GM18873 (cell line): ENCODE data around the gene SERTAD3.
A peak's percentile ranks its signal among the peaks of the same experiment; 100 is the strongest.
"Not testable (repeated sequence)": the region's sequence is repeated elsewhere in the genome, so short reads cannot be mapped to it uniquely, and the experiment has no call there.

Experiments
- ATAC-seq: cut with Tn5 transposase; IDR thresholded peaks from one replicate; pipeline ENCODE4 v1.9.1; 2021; ENCODE audit warnings: mild to moderate bottlenecking, moderate library complexity, moderate number of reproducible peaks; ENCODE audit not compliant: unreplicated experiment, low FRiP score

SERTAD3 gene

DNA sequence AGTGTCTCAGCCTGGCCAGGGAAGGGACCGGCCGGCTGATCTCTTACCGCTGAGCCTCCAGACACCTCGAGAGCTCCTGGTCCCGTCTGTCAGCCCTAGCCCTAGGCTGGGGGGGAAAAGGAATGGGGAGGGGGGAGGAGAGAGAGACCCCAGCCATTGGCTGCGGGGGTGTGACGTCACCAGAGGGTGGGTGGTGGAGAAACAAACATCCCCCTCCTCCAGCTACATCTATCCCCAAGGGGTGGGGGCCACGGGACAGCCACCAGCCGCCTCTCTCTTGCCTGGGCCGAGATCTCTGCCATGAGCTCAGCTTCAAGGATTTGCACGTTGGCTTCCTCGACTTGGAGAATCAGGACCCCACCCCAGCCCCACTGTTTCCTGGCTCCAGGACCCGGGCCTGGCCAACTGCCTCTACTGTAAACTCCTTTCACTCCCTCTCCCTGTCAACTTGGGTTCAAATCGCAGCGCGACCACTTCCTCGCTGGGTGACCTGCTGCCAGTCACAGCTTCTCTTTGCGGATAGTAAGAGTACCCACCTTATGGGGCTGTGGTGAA, 30.8 kb downstream of the SERTAD3 start, which contains the start of gene PRX:
TSS of gene PRX (minus strand) at position 88 of the 555 bp plus-strand sequence. CDS start 5,446 bp downstream, outside the sequence.
- ATAC-seq = no peak

GRCh38 chr19:40412866-40413265, 31.3 kb downstream of the SERTAD3 start:
- no peak for ATAC-seq

GRCh38 chr19:40411958-40412499, 32.1 kb downstream of the SERTAD3 start:
- no peak for ATAC-seq

DNA sequence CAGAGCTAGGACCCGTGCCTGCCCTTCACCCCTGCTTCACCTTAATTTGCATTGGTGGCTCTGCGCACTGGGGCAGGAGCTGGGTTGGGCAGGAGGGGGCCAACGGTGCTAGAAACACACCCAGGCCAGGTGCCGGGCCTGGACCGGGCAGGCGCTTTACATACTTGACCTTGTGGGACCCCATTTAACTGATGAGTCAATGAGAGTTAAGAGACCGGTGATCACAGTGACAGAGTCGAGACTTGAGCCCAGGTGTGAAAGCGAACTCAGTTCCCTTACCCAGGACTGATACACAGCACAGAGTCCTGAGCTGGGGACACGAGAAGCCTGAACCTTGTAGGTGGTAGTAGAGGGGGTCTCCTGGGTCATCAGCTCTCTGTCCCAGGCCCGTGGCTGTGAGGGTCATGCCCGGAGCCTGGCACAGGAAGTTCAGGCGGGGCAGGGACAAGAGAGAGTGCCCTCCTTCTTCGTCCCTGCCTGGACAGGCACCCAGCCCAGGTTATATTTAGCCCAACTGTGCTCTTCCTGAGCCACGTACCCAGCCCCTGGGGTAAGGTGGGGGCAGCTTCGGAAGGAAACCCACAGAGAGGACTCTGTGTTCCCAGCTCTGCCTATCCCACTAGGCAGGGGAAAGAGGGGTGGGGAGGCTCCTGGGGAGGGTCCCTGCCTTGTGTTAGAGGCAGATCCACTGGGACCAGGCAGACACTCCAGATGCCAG, 32.9 kb downstream of the SERTAD3 start:
- ATAC-seq = no peak

DNA sequence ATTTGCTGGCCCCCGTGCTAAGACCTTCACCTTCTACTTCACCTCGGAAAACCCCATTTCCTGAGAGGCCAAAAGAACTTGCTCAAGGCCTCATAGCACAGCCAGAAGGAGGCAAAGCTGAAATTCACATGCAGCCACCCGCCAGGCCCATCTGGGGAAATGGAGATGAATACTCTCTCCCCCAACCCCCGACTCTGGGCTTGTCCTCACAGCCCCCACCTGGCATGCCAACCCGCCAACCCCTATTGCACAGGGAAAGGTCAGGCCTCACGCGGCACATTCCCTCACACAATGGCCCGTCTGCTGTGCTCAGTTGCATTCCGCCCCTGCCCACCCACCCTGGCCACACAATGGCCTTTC, 34.1 kb downstream of the SERTAD3 start:
- no peak for ATAC-seq

DNA sequence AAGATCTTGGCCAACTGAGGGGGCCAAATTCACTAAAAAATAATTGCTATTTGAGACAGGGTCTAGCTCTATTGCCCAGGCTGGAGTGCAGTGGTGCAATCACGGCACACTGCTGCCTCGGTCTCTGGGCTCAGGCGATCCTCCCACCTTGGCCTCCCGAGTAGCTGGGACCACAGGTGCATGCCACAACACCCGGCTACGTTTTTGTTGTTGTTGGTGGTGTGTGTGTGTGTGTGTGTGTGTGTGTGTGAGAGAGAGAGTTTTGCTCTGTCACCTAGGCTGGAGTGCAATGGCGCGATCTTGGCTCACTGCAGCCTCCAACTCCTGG, 35.6 kb downstream of the SERTAD3 start:
- ATAC-seq = not testable (repeated sequence)

- ATAC-seq = no peak
Measured at GRCh38 chr19:40407714-40408597, 36.2 kb downstream of the SERTAD3 start.

DNA sequence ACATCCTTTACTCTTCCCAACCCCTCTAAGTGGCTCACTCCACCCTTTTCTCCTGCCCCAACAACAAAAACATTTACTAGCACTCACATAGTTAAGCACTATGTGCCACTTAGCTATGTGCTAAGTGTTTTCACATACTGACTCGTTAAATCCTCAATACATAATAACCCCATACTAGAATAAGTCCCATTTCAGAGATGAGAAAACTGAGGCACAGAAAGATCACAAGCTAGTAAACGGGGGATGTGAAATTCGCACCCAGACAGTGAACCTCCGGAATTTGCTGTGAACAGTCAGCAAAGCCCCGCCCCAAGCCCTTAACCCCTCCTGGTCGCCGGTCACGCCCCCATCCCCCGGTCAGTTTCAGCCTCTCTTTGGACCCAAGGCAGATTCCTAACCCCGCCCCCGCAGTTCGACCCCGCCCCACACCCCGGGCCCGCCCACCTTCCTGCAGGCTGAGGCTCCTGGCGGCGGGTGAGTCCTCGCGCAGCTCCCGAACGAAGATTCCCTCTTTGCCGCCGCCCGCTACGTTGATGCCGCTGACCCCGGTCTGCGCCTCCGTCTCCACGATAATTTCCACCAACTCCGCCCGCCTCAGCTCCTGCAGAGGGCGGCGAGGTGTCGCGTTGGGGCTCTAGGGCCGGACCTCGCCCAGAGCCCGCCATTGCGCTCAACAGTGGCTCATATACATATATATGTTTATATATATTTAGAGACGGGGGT, 40.7 kb downstream of the SERTAD3 start:
- ATAC-seq = peak; percentile 38

GRCh38 chr19:40400559-40400958, 43.6 kb downstream of the SERTAD3 start:
- no peak for ATAC-seq

DNA sequence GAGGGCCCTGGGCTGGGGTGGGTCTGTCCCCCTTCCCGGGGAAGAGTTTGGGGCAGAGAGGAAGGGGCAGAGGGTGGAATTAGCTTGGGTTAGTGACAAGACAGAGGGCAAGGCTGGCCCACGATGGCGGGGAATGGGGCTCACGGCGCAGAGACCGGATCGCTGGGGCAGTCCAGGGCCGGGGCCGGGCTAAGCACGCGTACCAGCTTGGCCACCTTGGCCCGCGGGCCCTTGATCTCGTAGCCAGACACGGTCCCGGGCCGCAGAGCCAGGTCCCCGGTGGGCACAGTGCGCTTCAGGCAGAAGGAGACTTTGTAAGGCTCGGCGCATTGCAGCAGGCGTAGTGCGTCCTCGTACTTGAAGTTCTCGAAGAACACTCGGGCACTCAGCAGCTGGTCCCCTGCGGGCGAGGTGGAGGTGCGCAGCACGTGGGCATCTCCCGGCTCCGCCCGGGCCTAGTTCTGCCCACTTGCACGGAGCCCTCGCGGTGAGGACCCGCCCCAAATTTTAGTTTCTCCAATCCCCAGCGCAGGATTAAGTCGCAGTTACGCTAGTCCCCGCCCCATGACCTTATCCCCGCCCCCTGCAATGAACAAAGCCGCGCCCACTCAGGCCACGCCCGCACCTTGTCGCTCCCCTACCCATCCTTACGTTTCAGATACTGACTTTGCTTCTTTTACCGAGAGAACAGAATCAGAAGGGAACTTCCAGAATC, 45.6 kb downstream of the SERTAD3 start:
- ATAC-seq = no peak

DNA sequence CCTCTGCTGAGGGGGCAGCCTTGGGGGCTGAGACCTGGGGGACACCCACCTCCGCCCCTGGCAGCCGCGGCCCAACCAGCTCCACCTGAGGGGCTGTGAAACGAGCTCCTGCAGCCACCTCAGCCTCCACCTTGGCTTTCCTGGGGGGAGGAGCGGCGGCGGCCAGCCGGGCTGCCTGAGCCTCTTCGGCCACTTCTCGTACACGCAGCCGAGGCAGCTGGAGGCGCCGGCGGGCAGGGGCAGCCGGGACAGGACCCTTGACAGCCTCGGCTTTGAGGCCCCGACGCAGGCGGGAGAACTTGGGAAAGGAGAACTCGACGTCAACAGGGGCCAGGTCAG, 46.6 kb downstream of the SERTAD3 start:
- ATAC-seq = no peak

GRCh38 chr19:40396886-40397567, 47.1 kb downstream of the SERTAD3 start:
- ATAC-seq = no peak

DNA sequence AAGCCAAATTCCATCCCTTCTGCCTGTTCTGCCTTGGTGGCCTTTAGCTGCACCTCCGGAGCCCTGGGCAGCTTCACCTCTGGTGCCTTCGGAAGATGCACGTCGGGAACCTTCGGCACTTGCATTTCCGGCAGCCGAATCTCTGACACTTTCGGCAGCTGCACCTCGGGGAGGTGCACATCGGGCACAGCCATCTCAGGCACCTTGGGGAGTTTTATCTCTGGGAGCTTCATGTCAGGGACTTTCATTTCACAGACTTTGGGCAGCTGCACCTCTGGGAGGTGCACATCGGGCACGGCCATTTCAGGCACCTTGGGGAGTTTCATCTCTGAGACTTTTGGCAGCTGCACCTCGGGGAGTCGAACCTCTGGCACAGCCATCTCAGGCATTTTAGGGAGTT, 48.2 kb downstream of the SERTAD3 start:
- ATAC-seq = no peak

DNA sequence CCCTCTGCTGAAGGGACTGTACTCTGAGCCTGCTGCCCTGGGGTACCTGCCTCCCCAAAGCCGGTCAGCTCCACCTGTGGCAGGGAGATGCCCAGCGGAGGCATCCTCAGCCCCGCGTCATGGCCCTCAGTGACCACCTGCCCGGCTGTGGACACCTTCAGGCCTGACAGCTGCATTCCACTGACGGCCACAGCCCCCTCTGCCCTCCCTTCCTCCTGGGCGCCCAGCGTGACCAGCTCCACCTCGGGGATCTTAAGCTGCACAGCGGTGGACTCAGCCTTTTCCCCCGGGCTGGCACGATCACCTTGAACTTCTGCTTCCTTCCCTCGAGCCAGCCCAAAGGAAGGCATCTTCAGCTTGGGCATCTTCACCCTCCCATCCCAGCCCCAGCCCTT, 49.3 kb downstream of the SERTAD3 start:
- no peak for ATAC-seq

DNA sequence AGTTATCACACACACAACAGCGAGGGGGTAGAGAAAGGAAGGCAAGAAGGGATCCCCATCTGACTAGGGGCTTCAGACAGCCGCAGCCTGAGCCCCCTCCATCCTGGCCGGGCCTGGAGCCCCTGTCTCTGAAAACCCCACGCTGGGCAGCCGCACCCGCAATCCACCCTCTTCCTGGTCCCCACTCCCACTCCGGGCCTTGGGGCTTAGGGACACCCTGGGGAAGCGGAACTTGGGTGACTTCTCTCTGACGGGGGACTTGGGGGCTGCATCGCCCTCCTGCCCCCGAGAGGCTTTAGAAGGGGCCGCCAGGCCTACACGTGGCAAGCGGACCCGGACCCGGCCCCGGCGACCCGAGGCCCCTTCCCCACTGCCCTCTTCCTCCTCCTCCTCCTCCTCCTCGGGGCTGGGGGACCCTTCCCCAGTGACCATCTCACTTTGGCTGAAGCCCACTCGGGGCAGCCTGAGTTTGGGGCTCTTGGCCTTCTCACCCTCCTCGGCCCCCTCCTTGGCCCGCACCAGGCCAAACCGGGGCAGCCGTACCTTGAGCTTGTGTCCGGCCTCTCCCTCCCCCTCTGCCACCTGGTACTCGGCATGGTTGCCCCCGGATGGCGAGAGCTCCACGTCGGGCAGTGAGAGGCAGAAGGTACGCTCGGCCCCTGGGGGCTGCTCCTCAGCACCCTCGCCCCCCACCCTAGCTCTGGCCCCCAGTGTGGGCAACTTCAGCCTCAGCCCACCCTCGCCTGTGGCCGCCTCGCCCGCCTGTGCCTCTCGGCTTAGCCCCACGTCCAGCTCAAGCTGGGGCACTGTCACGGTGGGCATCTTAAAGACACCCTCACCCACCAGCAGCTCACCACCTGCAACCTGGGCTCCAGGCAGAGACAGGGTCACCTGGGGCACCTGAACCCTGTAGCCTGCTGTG, 50.0 kb downstream of the SERTAD3 start:
- no peak for ATAC-seq

DNA sequence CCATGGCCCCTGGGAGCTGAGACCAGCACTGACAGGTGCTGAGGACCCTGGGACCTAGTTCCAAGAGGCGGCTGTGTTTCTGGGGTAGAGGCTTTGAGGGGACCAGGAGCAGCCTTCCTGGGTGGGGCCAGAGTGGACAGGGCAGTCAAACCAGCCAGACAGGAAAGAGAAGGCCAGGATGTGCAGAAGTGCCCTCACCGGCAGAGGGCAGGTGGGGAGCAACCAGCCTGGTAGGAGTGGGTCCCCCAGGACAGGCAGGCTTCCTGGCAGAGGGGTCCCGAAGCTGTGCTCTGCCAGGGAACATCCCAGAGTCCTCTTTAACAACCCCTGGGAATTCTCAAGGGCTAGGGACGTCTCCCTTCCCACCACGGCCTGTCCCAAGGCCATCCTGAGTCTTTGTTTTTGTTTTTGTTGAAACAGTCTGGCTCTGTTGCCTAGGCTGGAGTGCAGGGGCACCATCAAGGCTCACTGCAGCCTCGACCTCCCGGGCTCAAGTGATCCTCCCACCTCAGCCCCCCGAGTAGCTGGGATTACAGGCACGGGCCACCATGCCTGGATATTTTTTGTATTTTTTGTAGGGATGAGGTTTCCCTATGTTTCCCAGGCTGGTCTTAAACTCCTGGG, 51.1 kb downstream of the SERTAD3 start:
- no peak for ATAC-seq

GRCh38 chr19:40392123-40392522, 52.0 kb downstream of the SERTAD3 start:
- no peak for ATAC-seq
